Measurements from ENCODE around the gene BTBD18.
A peak's percentile ranks its signal among the peaks of the same experiment; 100 is the strongest.

The BTBD18 gene

DNA sequence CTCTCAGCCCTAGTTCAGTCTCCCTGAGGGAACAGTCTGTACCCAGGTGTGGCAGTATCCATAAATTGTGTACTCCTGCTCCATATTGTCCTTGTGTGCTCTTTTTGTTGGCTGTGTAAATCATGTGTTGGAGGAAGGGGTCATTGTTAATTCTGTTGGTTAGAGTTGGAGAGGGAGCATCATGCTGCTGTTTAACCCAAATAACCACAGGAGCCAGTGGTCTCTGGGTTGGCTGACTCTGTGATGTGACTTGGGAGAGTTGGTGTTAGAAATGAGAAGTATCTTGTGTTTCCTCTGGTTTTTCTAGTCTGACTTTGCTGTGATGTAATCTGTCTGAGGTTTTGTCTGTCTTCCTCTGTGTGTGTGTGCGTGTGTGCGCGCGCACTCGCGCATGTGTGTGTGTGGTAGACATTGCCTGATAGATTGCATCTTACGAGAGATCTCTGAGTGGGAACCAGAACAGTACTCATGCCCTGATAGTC lies 40.5 kb upstream of the BTBD18 start:
- H3K27ac ChIP-seq (ENCODE audit: insufficient read depth in 1 of 2, low read depth in 1 of 2, low read length in 2 of 2, poor library complexity in 1 of 2, severe bottlenecking in 2 of 2) = peak overlapping the region in 1 of 2 experiments; percentile 64
- no peaks in the 10 kb centered on the region for H3K9me3 ChIP-seq (ENCODE audit: control extremely low read depth in 1 of 5, control insufficient read depth in 4 of 5, insufficient read depth in 2 of 5, low read depth in 1 of 5, low read length in 4 of 5)
- peaks cover 7 to 18% (median 16%) of the 10 kb centered on the region in 4 experiments for H3K36me3 ChIP-seq (ENCODE audit: control insufficient read depth in 4 of 4, insufficient read depth in 4 of 4, low read length in 3 of 4)
- no peaks in the 10 kb centered on the region for H3K27me3 ChIP-seq (replicated peaks in 2 of 5; ENCODE audit: control insufficient read depth in 4 of 5, insufficient read depth in 5 of 5, low read length in 4 of 5)
- 0% methylated on average over 1 of the region's 7 CpGs for WGBS (ENCODE audit: insufficient coverage)
- ChIA-PET POLR2A (interaction anchor here (0.6 to 1.5 kb wide), 3 partner anchors 30 to 62 kb away, joined by 3 to 5 read pairs (median 3); partner anchors contain the start of gene CTNND1), CTCF (interaction anchor here (0.6 to 26.8 kb wide), 4 partner anchors 9 to 78 kb away, joined by 3 to 571 read pairs (median 5); partner anchors contain the start of genes BTBD18 and CTNND1)
- H3K4me1 ChIP-seq (ENCODE audit: control extremely low read depth in 1 of 4, control insufficient read depth in 4 of 4, insufficient read depth in 4 of 4, low read length in 3 of 4) = peaks cover 18 to 74% (median 36%) of the 10 kb centered on the region in 4 experiments
- peak; percentile 94 to 98 (median 98) for DNase-seq
- peak overlapping the region in 5 of 7 experiments; percentile 19 to 69 (median 46) for H3K4me3 ChIP-seq (ENCODE audit: control insufficient read depth in 1 of 7, extremely low read depth in 1 of 7, insufficient read depth in 4 of 7, low read depth in 2 of 7, low read length in 6 of 7)

- ChIA-PET CTCF (interaction anchor here (1.4 to 26.8 kb wide), 3 partner anchors 10 to 40 kb away, joined by 3 to 571 read pairs (median 7); partner anchors contain the start of genes BTBD18 and CTNND1), POLR2A (interaction anchor here (0.6 to 0.9 kb wide), 2 partner anchors 30 to 62 kb away, joined by 3 to 5 read pairs; partner anchors contain the start of gene CTNND1)
- DNase-seq = peak in 1 of 3 donors; percentile 13
- 92% methylated on average over 18 of the region's 22 CpGs for WGBS (ENCODE audit: insufficient coverage)
- Histone ChIP-seq H3K4me3 (ENCODE audit: control insufficient read depth in 1 of 7, extremely low read depth in 1 of 7, insufficient read depth in 4 of 7, low read depth in 2 of 7, low read length in 6 of 7) (peak overlapping the region in 4 of 7 experiments; percentile 20 to 69 (median 47)), H3K36me3 (ENCODE audit: control insufficient read depth in 4 of 4, insufficient read depth in 4 of 4, low read length in 3 of 4) (peaks cover 6 to 15% (median 13%) of the 10 kb centered on the region in 4 experiments), H3K4me1 (ENCODE audit: control extremely low read depth in 1 of 4, control insufficient read depth in 4 of 4, insufficient read depth in 4 of 4, low read length in 3 of 4) (peaks cover 18 to 77% (median 36%) of the 10 kb centered on the region in 4 experiments), H3K9me3 (ENCODE audit: control extremely low read depth in 1 of 5, control insufficient read depth in 4 of 5, insufficient read depth in 2 of 5, low read depth in 1 of 5, low read length in 4 of 5) (no peaks in the 10 kb centered on the region), H3K27ac (ENCODE audit: insufficient read depth in 1 of 2, low read depth in 1 of 2, low read length in 2 of 2, poor library complexity in 1 of 2, severe bottlenecking in 2 of 2) (peak overlapping the region in 1 of 2 experiments; percentile 64), H3K27me3 (replicated peaks in 2 of 5; ENCODE audit: control insufficient read depth in 4 of 5, insufficient read depth in 5 of 5, low read length in 4 of 5) (no peaks in the 10 kb centered on the region)
Measured at GRCh38 chr11:57791321-57792059, 39.9 kb upstream of the BTBD18 start.

GRCh38 chr11:57788703-57789088 lies 37.1 kb upstream of the BTBD18 start:
- Histone ChIP-seq H3K27ac (ENCODE audit: insufficient read depth in 1 of 2, low read depth in 1 of 2, low read length in 2 of 2, poor library complexity in 1 of 2, severe bottlenecking in 2 of 2) (no peak overlapping the region), H3K4me3 (ENCODE audit: control insufficient read depth in 1 of 7, extremely low read depth in 1 of 7, insufficient read depth in 4 of 7, low read depth in 2 of 7, low read length in 6 of 7) (no peak overlapping the region), H3K9me3 (ENCODE audit: control extremely low read depth in 1 of 5, control insufficient read depth in 4 of 5, insufficient read depth in 2 of 5, low read depth in 1 of 5, low read length in 4 of 5) (no peaks in the 10 kb centered on the region), H3K4me1 (ENCODE audit: control extremely low read depth in 1 of 4, control insufficient read depth in 4 of 4, insufficient read depth in 4 of 4, low read length in 3 of 4) (peaks cover 16 to 66% (median 31%) of the 10 kb centered on the region in 4 experiments), H3K27me3 (replicated peaks in 2 of 5; ENCODE audit: control insufficient read depth in 4 of 5, insufficient read depth in 5 of 5, low read length in 4 of 5) (no peaks in the 10 kb centered on the region), H3K36me3 (ENCODE audit: control insufficient read depth in 4 of 4, insufficient read depth in 4 of 4, low read length in 3 of 4) (peaks cover 0 to 5% (median 2%) of the 10 kb centered on the region in 4 experiments)
- POLR2A ChIA-PET = interaction anchor here (0.5 to 0.6 kb wide), 2 partner anchors 27 to 121 kb away, joined by 3 to 4 read pairs; partner anchors contain the start of gene CTNND1
- DNase-seq = no peak
- CTCF ChIA-PET = interaction anchor here (3.1 to 26.8 kb wide), 2 partner anchors 12 to 19 kb away, joined by 13 to 571 read pairs; partner anchors contain the start of gene CTNND1

GRCh38 chr11:57787920-57788702 lies 36.5 kb upstream of the BTBD18 start:
- Histone ChIP-seq H3K4me1 (ENCODE audit: control extremely low read depth in 1 of 4, control insufficient read depth in 4 of 4, insufficient read depth in 4 of 4, low read length in 3 of 4) (peaks cover 10 to 60% (median 25%) of the 10 kb centered on the region in 4 experiments), H3K27me3 (replicated peaks in 2 of 5; ENCODE audit: control insufficient read depth in 4 of 5, insufficient read depth in 5 of 5, low read length in 4 of 5) (no peaks in the 10 kb centered on the region), H3K4me3 (ENCODE audit: control insufficient read depth in 1 of 7, extremely low read depth in 1 of 7, insufficient read depth in 4 of 7, low read depth in 2 of 7, low read length in 6 of 7) (peak overlapping the region in 1 of 7 experiments; percentile 24), H3K36me3 (ENCODE audit: control insufficient read depth in 4 of 4, insufficient read depth in 4 of 4, low read length in 3 of 4) (peaks cover 0 to 5% (median 2%) of the 10 kb centered on the region in 4 experiments), H3K27ac (ENCODE audit: insufficient read depth in 1 of 2, low read depth in 1 of 2, low read length in 2 of 2, poor library complexity in 1 of 2, severe bottlenecking in 2 of 2) (no peak overlapping the region), H3K9me3 (ENCODE audit: control extremely low read depth in 1 of 5, control insufficient read depth in 4 of 5, insufficient read depth in 2 of 5, low read depth in 1 of 5, low read length in 4 of 5) (no peaks in the 10 kb centered on the region)
- 84% methylated on average over 3 of the region's 6 CpGs for WGBS (ENCODE audit: insufficient coverage)
- peak in 2 of 3 donors; percentile 17 to 24 for DNase-seq
- ChIA-PET POLR2A (interaction anchor here (0.6 to 0.7 kb wide), 2 partner anchors 18 to 787 kb away, joined by 3 to 5 read pairs; partner anchors contain the start of gene LPXN), CTCF (interaction anchor here (3.1 to 26.8 kb wide), 2 partner anchors 13 to 19 kb away, joined by 13 to 571 read pairs; partner anchors contain the start of gene CTNND1)

GRCh38 chr11:57787006-57787604 lies 35.5 kb upstream of the BTBD18 start:
- WGBS (ENCODE audit: insufficient coverage) = 100% methylated on average over 1 of the region's 4 CpGs
- peaks cover 7 to 51% (median 16%) of the 10 kb centered on the region in 4 experiments for H3K4me1 ChIP-seq (ENCODE audit: control extremely low read depth in 1 of 4, control insufficient read depth in 4 of 4, insufficient read depth in 4 of 4, low read length in 3 of 4)
- no peak overlapping the region for H3K27ac ChIP-seq (ENCODE audit: insufficient read depth in 1 of 2, low read depth in 1 of 2, low read length in 2 of 2, poor library complexity in 1 of 2, severe bottlenecking in 2 of 2)
- CTCF ChIA-PET = interaction anchor here (26.8 kb wide), 1 partner anchor 18 kb away, joined by 571 read pairs; the partner anchor contains the start of gene CTNND1
- DNase-seq = no peak
- peaks cover 0 to 5% (median 2%) of the 10 kb centered on the region in 4 experiments for H3K36me3 ChIP-seq (ENCODE audit: control insufficient read depth in 4 of 4, insufficient read depth in 4 of 4, low read length in 3 of 4)
- no peaks in the 10 kb centered on the region for H3K9me3 ChIP-seq (ENCODE audit: control extremely low read depth in 1 of 5, control insufficient read depth in 4 of 5, insufficient read depth in 2 of 5, low read depth in 1 of 5, low read length in 4 of 5)
- POLR2A ChIA-PET = no interaction called here
- no peak overlapping the region for H3K4me3 ChIP-seq (ENCODE audit: control insufficient read depth in 1 of 7, extremely low read depth in 1 of 7, insufficient read depth in 4 of 7, low read depth in 2 of 7, low read length in 6 of 7)
- H3K27me3 ChIP-seq (replicated peaks in 2 of 5; ENCODE audit: control insufficient read depth in 4 of 5, insufficient read depth in 5 of 5, low read length in 4 of 5) = no peaks in the 10 kb centered on the region

DNA sequence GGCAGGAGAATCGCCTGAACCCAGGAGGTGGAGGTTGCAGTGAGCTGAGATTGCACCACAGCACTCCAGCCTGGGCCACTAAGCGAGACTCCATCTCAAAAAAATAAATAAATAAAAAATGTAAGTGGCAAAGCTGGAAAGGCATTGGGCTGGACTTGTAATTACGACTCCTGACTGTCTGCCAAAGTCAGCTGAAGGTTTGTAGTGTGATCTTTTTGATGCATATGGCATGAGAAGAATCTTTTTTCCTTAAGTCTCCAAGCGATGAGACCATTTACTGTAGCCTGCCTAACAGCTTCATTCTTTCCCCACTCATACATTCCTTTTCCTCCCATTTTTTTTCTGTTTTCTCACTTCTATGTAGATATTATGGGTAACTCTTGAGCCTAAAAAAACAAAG lies 34.8 kb upstream of the BTBD18 start:
- H3K27ac ChIP-seq (ENCODE audit: insufficient read depth in 1 of 2, low read depth in 1 of 2, low read length in 2 of 2, poor library complexity in 1 of 2, severe bottlenecking in 2 of 2) = no peak overlapping the region
- peaks cover under 1 to 46% (median 10%) of the 10 kb centered on the region in 4 experiments for H3K4me1 ChIP-seq (ENCODE audit: control extremely low read depth in 1 of 4, control insufficient read depth in 4 of 4, insufficient read depth in 4 of 4, low read length in 3 of 4)
- POLR2A ChIA-PET = no interaction called here
- H3K36me3 ChIP-seq (ENCODE audit: control insufficient read depth in 4 of 4, insufficient read depth in 4 of 4, low read length in 3 of 4) = peaks cover 0 to 7% (median 3%) of the 10 kb centered on the region in 4 experiments
- no peak for DNase-seq
- H3K27me3 ChIP-seq (replicated peaks in 2 of 5; ENCODE audit: control insufficient read depth in 4 of 5, insufficient read depth in 5 of 5, low read length in 4 of 5) = no peaks in the 10 kb centered on the region
- CTCF ChIA-PET = interaction anchor here (26.8 kb wide), 1 partner anchor 17 kb away, joined by 571 read pairs; the partner anchor contains the start of gene CTNND1
- H3K9me3 ChIP-seq (ENCODE audit: control extremely low read depth in 1 of 5, control insufficient read depth in 4 of 5, insufficient read depth in 2 of 5, low read depth in 1 of 5, low read length in 4 of 5) = no peaks in the 10 kb centered on the region
- H3K4me3 ChIP-seq (ENCODE audit: control insufficient read depth in 1 of 7, extremely low read depth in 1 of 7, insufficient read depth in 4 of 7, low read depth in 2 of 7, low read length in 6 of 7) = peak overlapping the region in 1 of 7 experiments; percentile 13
- WGBS (ENCODE audit: insufficient coverage) = 100% methylated on average over 2 of the region's 4 CpGs
